GM19438 (cell line): ENCODE measurements around the gene LPP.

ENCODE experiments used
- ATAC-seq: cut with Tn5 transposase; IDR thresholded peaks from one replicate; pipeline ENCODE4 v1.9.1; 2021; ENCODE audit warnings: low read depth; ENCODE audit not compliant: unreplicated experiment

Gene LPP

GRCh38 chr3:188267790-188268335 is 113.9 kb downstream of the LPP start:
- no peak for ATAC-seq

- no peak for ATAC-seq
These were observed 114.4 kb downstream of the LPP start for GRCh38 chr3:188268336-188268735.

- ATAC-seq, result no peak
These were observed 115.1 kb downstream of the LPP start for GRCh38 chr3:188269040-188269439.

- no peak for ATAC-seq
These were observed 116.5 kb downstream of the LPP start for GRCh38 chr3:188270423-188270972.

- no peak for ATAC-seq
These were observed 117.4 kb downstream of the LPP start for GRCh38 chr3:188271226-188271914.

GRCh38 chr3:188272481-188273372 is 118.8 kb downstream of the LPP start:
- no peak for ATAC-seq

- no peak for ATAC-seq
These were observed 120.4 kb downstream of the LPP start for GRCh38 chr3:188274249-188274915.

GRCh38 chr3:188276375-188276774 is 122.4 kb downstream of the LPP start:
- no peak for ATAC-seq

- no peak for ATAC-seq
These were observed 124.9 kb downstream of the LPP start for GRCh38 chr3:188278717-188279324.

- no peak for ATAC-seq
These were observed 125.8 kb downstream of the LPP start for GRCh38 chr3:188279502-188280335.

- ATAC-seq, result no peak
These were observed 126.7 kb downstream of the LPP start for GRCh38 chr3:188280627-188281026.

GRCh38 chr3:188282871-188283270 is 128.9 kb downstream of the LPP start:
- ATAC-seq, result no peak

GRCh38 chr3:188283347-188283746 is 129.4 kb downstream of the LPP start:
- ATAC-seq, result no peak

- no peak for ATAC-seq
These were observed 130.7 kb downstream of the LPP start for GRCh38 chr3:188284455-188285212.

GRCh38 chr3:188286087-188286513 is 132.1 kb downstream of the LPP start:
- ATAC-seq, result no peak

GRCh38 chr3:188287339-188287738 is 133.4 kb downstream of the LPP start:
- no peak for ATAC-seq

GRCh38 chr3:188287762-188288505 is 134.0 kb downstream of the LPP start:
- ATAC-seq, result no peak

- ATAC-seq, result no peak
These were observed 138.3 kb downstream of the LPP start for GRCh38 chr3:188292251-188292650.
